Activated CD4-positive, alpha-beta T cell treated with anti-CD3 and anti-CD28 coated beads, Interleukin-2, amount 50 U/mL, for 24 hours (primary cell): ENCODE measurements around the gene DNM2.
"Not testable (repeated sequence)": the region's sequence is repeated elsewhere in the genome, so short reads cannot be mapped to it uniquely, and the experiment has no call there.

ENCODE experiments used
- DNase-seq, 2 donors: peaks; one replicate each; pipeline ENCODE4 v3.0.0-alpha.2; 2020; ENCODE audit warnings: low read depth in 1 of 2, low spot score in 1 of 2

The DNM2 gene

GRCh38 chr19:10724573-10725071, 6.7 kb downstream of the DNM2 start:
- DNase-seq = no peak

DNA sequence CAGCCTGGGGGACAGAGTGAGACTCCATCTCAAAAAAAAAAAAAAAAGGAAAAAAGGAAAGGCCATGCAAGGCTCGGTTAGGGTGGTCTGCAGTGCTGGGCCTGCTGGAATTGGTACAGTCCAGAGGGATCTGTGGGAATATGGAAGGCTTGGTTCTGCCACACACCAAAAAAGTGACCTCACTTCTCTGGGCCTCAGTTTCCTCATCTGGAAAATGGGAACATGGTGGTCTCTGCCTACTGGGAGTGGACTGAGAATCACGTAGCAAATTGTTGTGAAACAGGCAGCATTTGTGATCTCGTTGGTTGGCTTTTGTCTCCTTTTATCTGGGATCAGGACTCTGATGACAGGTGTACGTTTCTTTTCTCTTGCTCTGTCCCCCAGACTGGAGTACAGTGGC, 7.5 kb downstream of the DNM2 start:
- no peak for DNase-seq

- DNase-seq = no peak
Measured at GRCh38 chr19:10726268-10726667, 8.4 kb downstream of the DNM2 start.

- DNase-seq = no peak
Measured at GRCh38 chr19:10727685-10728201, 9.9 kb downstream of the DNM2 start.

DNA sequence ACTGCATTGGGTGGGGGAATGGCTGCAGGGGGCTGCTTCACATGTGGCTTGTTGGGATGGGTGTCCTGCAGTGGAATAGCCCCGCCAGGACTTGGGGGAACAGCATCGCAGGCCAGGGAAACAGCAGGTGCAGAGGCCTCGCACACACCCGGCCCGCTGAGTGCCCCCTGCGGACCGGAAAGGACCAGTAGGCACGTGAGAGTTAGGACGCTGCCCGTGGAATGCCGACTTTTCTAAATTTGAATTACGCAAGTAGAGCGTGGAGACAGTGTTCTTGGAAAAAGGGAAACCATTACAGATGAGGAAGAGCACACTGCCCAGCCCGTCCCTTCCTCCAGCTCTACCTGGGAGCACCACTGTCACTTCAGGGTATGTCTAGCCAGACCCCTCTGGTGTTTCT, 11.5 kb downstream of the DNM2 start:
- DNase-seq = no peak

- no peak for DNase-seq
Measured at GRCh38 chr19:10730932-10731331, 13.1 kb downstream of the DNM2 start.

GRCh38 chr19:10735741-10736140, 17.9 kb downstream of the DNM2 start:
- no peak for DNase-seq

- DNase-seq = no peak
Measured at GRCh38 chr19:10736189-10736588, 18.3 kb downstream of the DNM2 start.

DNA sequence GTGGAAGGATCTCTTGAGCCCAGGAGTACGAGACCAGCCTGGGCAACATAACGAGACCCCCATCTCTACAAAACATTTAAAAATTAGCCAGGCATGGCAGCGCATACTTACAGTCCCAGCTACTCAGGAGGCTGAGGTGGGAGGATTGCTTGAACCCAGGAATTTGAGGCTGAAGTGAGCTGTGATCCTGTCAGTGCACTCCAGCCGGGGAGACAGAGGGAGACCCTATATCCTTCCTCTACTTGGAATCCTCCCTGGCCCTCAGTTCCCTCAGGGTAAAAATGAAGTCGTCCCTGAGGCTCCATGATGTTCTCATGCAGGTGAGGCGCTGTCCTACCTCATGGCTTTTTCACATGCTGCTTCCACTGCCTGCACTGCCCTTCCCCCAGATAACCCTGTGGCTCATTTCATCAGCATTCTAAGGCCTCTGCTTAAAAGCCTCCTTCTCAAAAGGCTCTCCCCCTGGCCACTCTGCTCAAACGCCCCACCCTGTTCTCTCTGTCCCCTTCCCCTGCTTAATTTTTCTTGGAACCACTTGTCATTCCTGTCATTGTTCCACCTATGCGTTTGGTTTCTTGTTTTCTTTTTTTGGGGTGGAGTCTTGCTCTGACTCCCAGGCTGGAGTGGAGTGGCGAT, 19.2 kb downstream of the DNM2 start:
- no peak for DNase-seq

- no peak for DNase-seq
Measured at GRCh38 chr19:10737722-10738121, 19.8 kb downstream of the DNM2 start.

- no peak for DNase-seq
Measured at GRCh38 chr19:10740798-10741197, 22.9 kb downstream of the DNM2 start.

- no peak for DNase-seq
Measured at GRCh38 chr19:10742476-10742875, 24.6 kb downstream of the DNM2 start.

DNA sequence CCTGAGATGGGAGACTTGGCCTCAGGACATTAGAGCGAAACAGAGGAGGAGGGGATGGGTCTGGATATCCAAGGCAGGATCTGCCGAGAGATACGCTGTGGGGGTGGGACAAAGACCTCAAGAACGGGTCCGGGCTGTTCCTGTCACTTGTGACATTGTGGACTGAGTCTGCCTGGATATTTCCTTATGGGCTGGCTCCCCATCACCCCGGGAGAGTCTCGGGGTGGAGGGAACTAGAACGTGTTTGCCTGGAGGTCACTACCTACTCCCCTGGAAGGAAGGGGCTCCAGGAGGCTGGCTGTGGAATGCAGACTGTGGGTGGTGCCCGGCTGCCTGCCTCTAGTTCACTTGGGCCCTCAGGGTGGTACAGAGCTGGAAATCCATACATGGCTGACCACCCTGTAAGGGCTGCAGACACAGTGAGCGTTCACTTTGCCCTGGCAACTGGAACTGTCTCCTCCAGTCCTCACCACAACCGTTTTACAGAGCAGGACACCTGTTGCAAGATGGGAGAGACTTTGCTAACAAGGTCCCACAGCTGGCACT, 26.4 kb downstream of the DNM2 start:
- no peak for DNase-seq

GRCh38 chr19:10744801-10745293, 27.0 kb downstream of the DNM2 start:
- DNase-seq = no peak

DNA sequence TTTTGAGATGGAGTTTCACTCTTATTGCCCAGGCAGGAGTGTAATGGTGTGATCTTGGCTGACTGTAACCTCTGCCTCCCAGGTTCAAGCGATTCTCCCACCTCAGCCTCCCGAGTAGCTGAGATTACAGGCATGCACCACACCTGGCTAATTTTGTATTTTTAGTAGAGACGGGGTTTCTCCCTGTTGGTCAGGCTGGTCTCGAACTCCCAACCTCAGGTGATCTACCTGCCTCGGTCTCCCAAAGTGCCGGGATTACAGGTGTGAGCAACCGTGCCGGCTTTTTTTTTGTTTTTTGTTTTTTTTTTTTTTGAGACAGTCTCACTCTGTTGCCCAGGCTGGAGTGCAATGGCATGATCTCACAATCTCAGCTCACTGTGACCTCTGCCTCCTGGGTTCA, 28.6 kb downstream of the DNM2 start:
- not testable (repeated sequence) for DNase-seq

GRCh38 chr19:10747271-10747670, 29.4 kb downstream of the DNM2 start:
- no peak for DNase-seq

DNA sequence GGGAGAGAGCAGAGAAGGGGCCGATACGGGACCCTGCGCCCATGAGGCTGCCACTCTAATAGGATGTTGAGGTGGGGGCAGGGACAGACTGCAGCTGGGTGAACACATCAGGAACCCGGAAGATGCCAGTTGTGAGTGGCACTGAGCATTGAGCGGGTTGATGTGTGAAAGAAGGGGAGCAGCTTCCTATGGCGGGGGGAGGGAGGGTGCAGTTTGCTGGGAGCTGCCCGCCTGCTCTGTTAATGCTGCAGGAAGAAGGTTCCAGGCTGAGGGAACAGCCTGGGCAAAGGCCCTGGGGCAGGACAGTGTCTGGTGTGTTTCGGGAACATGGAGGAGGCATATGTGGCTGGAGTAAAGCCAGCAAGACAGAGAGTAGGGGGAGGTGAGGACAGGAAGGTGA, 29.8 kb downstream of the DNM2 start:
- no peak for DNase-seq

DNA sequence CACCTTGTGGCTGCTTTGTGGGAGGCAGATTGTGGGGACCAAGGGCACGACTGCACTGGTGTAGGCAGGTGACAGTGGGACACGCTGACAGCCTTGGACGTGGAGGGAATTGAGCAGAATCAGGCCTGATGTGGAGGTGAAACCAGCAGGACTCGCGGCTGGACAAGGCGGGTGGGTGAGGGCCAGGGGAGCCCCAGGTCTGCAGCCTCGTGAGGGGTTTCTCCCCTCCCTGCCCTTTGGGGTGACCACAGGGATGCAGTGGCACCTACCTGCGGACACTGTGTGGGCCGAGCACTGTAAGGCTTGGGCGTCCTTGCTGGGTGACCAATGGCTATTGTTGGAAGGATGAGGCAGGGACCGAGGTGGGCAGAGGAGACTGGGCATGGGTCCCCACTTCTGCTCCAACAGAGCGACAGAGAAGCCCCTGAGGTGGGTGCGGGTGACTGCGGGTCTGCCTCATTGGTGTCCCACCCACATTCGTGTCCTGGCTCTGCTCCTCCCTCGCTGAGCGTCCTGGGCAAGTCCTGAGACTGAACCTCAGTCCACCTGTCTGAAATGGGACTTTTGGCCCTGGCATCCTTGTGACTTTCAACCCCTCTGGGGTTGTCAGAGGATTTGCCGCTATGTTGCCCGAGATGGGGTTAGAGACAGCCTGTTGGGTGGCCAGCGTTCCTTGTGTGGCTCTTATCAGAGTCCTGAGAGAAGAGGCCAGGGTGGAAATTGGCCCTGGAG, 30.5 kb downstream of the DNM2 start:
- DNase-seq = no peak

GRCh38 chr19:10748927-10749434, 31.1 kb downstream of the DNM2 start:
- DNase-seq = no peak

DNA sequence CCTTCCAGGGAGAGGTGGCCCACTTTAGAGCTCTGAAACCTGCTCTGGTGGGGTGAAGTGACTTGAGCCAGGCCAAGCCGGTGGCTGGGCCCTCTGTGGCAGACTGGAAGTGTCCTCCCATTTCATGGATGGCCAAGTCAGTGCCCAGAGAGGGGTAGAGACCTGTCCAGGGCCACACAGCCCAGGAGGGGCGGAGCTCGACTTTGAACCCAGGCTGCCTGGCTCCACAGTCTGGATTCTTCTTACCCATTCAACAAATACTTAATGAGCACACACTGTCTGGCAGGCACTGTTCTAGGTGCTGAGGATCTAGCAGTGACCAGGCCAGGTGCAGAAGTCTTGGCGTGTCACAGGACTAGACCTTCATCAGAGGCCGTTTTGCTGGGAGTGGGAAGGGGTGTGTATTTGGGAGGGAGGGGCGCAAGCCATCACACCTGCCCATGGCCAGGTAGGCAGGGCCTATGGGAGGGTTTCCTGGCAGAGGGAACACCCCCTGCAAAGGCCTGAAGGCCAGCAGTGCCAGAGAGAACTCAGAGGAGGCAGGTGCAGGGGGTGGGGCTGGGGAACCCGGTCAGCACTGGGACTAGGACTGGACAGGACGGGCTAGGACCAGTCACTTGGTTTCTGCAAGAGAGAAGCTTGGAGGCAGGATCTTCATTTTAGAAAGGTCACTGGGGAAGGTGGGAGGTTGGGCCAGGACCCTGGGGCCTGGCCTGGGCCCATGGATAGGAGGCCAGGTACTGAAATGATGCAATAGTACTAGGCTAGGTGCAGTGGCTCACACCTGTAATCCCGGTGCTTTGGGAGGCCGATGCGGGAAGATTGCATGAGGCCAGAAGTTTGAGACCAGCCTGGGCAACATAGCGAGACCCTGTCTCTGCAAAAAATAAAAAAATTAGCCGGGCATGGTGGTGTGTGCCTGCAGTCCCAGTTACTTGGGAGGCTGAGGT, 31.8 kb downstream of the DNM2 start:
- no peak for DNase-seq
